Activated naive CD8-positive, alpha-beta T cell treated with anti-CD3 and anti-CD28 coated beads, Interleukin-2, amount 10 ng/mL, durations not matched to agents 7 days and 5 days (primary cell): ENCODE measurements around the gene DBT. TPM values are rescaled to one million over a fixed set of nuclear protein-coding genes. Genes with fewer than 3 reads are reported as not detected.
"Not testable (repeated sequence)": the region's sequence is repeated elsewhere in the genome, so short reads cannot be mapped to it uniquely, and the experiment has no call there.

Experiments used
- ATAC-seq: fragments of 150-1000 bp; cut with Tn5 transposase; one replicate; pipeline ENCODE4 v1.10.0; 2021; ENCODE audit warnings: low read depth, moderate library complexity
- POLR2A ChIA-PET: fragments of 350-600 bp; sonication (Branson Sonifier 250); formaldehyde crosslinking; loops from one replicate; lab custom pipeline; 2021; ENCODE audit warnings: antibody characterized with exemption; lab: Charles Lee
- DNase-seq: peaks from one replicate; pipeline ENCODE4 v3.0.0; 2021
- H3K27ac Mint-ChIP-seq: one replicate; pipeline ENCODE4 v1.8.0; 2022; ENCODE audit warnings: mild to moderate bottlenecking, mixed read lengths
- H3K27me3 Mint-ChIP-seq: one replicate; pipeline ENCODE4 v1.8.0; 2022; ENCODE audit warnings: mild to moderate bottlenecking, moderate library complexity, mixed read lengths
- H3K36me3 Mint-ChIP-seq: one replicate; pipeline ENCODE4 v1.8.0; 2021; ENCODE audit warnings: mild to moderate bottlenecking, mixed read lengths
- H3K4me1 Mint-ChIP-seq: one replicate; pipeline ENCODE4 v1.8.0; 2021; ENCODE audit warnings: mixed read lengths
- H3K4me3 Mint-ChIP-seq: one replicate; pipeline ENCODE4 v1.8.0; 2022; ENCODE audit warnings: mild to moderate bottlenecking, moderate library complexity, mixed read lengths
- H3K9me3 Mint-ChIP-seq: one replicate; pipeline ENCODE4 v1.8.0; 2021; ENCODE audit warnings: mixed read lengths
- total RNA-seq, 2 experiments: library from RNA; stranded (reverse); gene quantifications; one replicate each; pipeline ENCODE4 v1.2.3, GENCODE V29; 2021

DBT gene
- total RNA-seq, 2 experiments from 2014 or later, result 12.2 to 13.4 TPM

DNA sequence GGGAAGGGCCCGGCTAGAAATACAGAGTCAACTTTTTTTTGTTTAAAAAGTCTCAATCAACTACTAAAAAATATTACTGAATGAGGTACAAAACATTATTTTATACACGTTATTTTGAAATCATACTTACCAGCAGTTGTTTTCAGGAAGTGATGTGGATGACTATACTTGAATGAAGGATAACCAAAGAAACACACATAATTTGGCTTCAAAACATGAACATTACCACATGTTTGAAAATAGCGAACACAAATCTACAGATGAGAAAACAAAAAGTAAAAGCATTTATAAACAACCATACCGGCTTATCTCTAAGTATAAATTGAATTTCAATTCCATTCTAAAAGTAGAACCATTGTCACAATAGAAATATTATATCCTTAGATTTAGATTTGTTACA lies 9.0 kb downstream of the DBT start:
- POLR2A ChIA-PET, result no interaction called here
- H3K9me3 Mint-ChIP-seq, result no peaks in the 10 kb centered on the region
- no peak overlapping the region for H3K27ac Mint-ChIP-seq
- H3K4me3 Mint-ChIP-seq, result no peak overlapping the region
- ATAC-seq (no peak), DNase-seq (no peak)
- H3K36me3 Mint-ChIP-seq, result peaks cover 11% of the 10 kb centered on the region
- no peaks in the 10 kb centered on the region for H3K27me3 Mint-ChIP-seq
- H3K4me1 Mint-ChIP-seq, result no peaks in the 10 kb centered on the region

DNA sequence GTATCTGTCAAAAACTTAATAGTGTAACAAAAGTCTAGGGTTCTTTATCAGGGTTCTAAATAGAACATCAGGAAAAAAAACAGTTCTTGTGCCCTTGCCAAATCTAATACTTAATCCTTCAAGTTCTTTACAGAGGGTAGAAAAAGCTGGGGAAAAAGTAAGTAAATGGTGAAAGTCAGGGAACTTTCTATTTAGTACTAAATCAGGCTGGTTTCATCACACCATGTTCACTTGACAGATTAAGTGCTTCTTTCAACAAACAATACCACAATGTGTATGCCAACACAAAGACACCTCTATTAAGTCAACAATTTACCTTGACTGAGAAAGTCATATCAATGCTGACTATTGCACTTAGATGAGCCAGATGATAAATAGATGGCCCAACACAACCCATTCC lies 9.7 kb downstream of the DBT start:
- DNase-seq (no peak), ATAC-seq (no peak)
- no peak overlapping the region for H3K4me3 Mint-ChIP-seq
- no peaks in the 10 kb centered on the region for H3K4me1 Mint-ChIP-seq
- no peaks in the 10 kb centered on the region for H3K27me3 Mint-ChIP-seq
- POLR2A ChIA-PET, result interaction anchor here (0.6 to 1.5 kb wide), 2 partner anchors 9 to 10 kb away, joined by 3 read pairs; partner anchors contain the start of gene DBT
- H3K36me3 Mint-ChIP-seq, result peaks cover 11% of the 10 kb centered on the region
- no peaks in the 10 kb centered on the region for H3K9me3 Mint-ChIP-seq
- no peak overlapping the region for H3K27ac Mint-ChIP-seq

DNA sequence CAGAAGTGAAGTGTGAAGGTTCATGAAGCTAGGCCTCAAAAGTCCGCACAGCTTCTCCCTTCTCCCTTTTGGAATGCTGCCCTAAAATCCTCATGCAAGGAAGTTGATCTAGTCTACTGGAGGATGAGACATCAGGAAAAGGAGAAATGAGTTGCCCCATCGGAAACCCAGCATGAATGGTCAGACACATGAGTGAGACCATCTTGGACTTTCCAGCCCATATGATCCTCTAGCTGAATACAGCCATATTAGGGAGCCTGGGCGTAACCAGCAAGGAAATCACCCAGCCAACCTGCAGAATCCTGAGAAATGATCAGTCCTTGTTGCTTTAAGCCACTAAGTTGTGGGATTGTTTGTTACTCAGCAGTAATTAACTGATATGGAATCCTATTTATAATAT lies 12.5 kb downstream of the DBT start:
- Mint-ChIP-seq H3K27me3 (no peaks in the 10 kb centered on the region), H3K4me3 (no peak overlapping the region), H3K9me3 (no peaks in the 10 kb centered on the region), H3K4me1 (no peaks in the 10 kb centered on the region), H3K36me3 (peaks cover 26% of the 10 kb centered on the region), H3K27ac (no peak overlapping the region)
- no peak for DNase-seq
- ATAC-seq, result no peak
- POLR2A ChIA-PET, result no interaction called here

DNA sequence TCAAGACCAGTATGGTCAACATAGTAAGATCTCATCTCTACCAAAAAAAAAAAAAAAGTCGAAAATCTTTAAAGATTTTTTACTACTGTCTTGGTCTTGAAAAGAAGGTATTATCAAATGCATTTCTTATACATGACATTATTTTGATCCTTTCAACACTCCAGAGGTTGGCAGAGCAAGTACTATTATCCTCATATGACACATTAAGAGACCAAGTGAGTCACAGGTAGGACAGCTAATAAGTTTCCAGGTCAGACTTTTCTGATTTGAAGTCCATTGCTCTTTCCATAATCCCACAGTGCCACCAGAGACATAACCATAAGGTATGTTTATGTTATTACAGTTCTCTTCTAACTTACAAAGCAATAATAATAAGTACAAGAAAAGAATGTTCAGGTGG lies 15.2 kb downstream of the DBT start:
- DNase-seq, result no peak
- no peaks in the 10 kb centered on the region for H3K27me3 Mint-ChIP-seq
- no peaks in the 10 kb centered on the region for H3K4me1 Mint-ChIP-seq
- POLR2A ChIA-PET, result no interaction called here
- no peaks in the 10 kb centered on the region for H3K9me3 Mint-ChIP-seq
- H3K4me3 Mint-ChIP-seq, result no peak overlapping the region
- peaks cover 35% of the 10 kb centered on the region for H3K36me3 Mint-ChIP-seq
- no peak overlapping the region for H3K27ac Mint-ChIP-seq
- no peak for ATAC-seq

DNA sequence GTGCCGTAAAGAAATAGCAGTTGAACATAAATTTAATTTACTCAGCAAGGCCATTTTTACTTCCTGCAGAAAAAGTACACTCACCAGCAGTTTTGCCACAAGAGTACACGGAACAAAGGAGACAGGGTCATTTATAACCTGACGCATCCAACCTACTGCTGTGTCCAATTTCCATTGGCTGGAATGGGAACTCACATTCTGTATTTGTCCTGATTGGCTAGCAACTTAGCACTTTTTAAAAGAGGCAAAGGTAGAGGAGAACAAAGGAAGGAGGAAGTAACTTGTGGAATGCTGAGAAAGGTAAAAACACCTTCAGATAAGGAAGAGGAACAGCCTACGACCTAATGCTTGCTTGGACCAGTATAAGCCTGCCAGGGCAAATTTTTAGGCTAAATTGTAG lies 16.1 kb downstream of the DBT start:
- H3K27ac Mint-ChIP-seq, H3K4me1 Mint-ChIP-seq, DNase-seq, H3K27me3 Mint-ChIP-seq, H3K9me3 Mint-ChIP-seq, H3K4me3 Mint-ChIP-seq, ATAC-seq, POLR2A ChIA-PET: not testable (repeated sequence)
- peaks cover 33% of the 10 kb centered on the region for H3K36me3 Mint-ChIP-seq

DNA sequence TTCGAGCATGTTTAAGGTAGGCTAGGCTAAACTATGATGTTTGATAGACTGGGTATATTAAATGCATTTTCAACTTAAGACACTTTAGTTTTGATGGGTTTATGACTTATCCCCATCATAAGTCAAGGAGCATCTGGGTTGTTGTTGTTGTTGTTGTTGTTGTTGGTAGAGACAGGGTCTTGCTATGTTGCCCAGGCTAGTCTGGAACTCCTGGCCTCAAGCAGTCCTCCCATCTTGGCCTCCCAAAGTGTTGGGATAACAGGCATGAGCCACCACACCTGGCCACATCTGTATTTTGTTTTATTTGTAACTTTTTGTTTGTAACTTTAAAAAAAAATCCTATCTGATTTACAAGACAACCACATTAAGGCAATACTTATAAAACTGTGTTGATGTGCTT lies 17.5 kb downstream of the DBT start:
- no peak for DNase-seq
- H3K27me3 Mint-ChIP-seq, result no peaks in the 10 kb centered on the region
- H3K27ac Mint-ChIP-seq, result no peak overlapping the region
- ATAC-seq, result no peak
- H3K9me3 Mint-ChIP-seq, result no peaks in the 10 kb centered on the region
- POLR2A ChIA-PET, result no interaction called here
- no peak overlapping the region for H3K4me3 Mint-ChIP-seq
- peaks cover 36% of the 10 kb centered on the region for H3K36me3 Mint-ChIP-seq
- H3K4me1 Mint-ChIP-seq, result no peaks in the 10 kb centered on the region

DNA sequence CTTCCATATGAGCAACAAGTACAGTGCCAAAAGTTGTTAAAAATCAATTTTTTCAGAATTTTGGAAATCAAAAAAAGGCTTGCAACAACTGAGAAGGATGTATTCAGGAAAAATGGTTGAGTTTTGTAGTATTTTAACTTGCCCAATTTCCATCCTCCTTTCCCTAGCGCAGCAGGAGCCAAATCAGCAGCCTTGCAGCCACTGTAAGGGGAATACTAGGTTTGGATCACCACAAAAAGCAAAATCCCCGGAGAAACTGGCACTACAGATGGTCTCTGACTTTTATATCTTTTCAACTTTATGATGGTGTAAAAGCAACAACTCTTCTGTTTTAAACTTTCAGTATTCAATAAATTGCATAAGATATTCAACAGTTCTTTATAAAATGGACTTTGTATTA lies 17.9 kb downstream of the DBT start:
- no peak overlapping the region for H3K27ac Mint-ChIP-seq
- no peaks in the 10 kb centered on the region for H3K9me3 Mint-ChIP-seq
- H3K36me3 Mint-ChIP-seq, result peaks cover 36% of the 10 kb centered on the region
- DNase-seq (no peak), ATAC-seq (no peak)
- no peaks in the 10 kb centered on the region for H3K27me3 Mint-ChIP-seq
- H3K4me1 Mint-ChIP-seq, result no peaks in the 10 kb centered on the region
- POLR2A ChIA-PET, result no interaction called here
- no peak overlapping the region for H3K4me3 Mint-ChIP-seq

DNA sequence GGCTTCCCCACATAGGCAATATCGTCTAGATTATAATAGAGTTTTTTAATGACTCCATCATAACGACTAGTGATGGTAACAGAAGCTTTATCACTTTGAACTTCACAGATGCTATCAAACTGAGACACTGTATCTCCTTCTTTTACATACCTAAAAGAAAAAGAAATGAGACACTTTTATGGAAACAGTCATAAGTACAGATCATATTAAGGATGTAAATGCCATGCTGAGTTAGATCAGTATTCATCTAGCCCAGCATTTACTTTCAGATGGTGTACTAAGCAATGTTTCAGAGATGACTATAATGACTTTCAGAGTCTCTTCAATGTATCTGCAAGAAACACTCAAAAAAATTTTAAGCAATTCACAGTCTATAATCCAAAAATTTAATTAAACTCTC lies 18.9 kb downstream of the DBT start:
- POLR2A ChIA-PET, result no interaction called here
- no peak for DNase-seq
- no peak overlapping the region for H3K4me3 Mint-ChIP-seq
- H3K9me3 Mint-ChIP-seq, result no peaks in the 10 kb centered on the region
- H3K27me3 Mint-ChIP-seq, result no peaks in the 10 kb centered on the region
- H3K36me3 Mint-ChIP-seq, result peaks cover 32% of the 10 kb centered on the region
- no peaks in the 10 kb centered on the region for H3K4me1 Mint-ChIP-seq
- no peak overlapping the region for H3K27ac Mint-ChIP-seq
- no peak for ATAC-seq

DNA sequence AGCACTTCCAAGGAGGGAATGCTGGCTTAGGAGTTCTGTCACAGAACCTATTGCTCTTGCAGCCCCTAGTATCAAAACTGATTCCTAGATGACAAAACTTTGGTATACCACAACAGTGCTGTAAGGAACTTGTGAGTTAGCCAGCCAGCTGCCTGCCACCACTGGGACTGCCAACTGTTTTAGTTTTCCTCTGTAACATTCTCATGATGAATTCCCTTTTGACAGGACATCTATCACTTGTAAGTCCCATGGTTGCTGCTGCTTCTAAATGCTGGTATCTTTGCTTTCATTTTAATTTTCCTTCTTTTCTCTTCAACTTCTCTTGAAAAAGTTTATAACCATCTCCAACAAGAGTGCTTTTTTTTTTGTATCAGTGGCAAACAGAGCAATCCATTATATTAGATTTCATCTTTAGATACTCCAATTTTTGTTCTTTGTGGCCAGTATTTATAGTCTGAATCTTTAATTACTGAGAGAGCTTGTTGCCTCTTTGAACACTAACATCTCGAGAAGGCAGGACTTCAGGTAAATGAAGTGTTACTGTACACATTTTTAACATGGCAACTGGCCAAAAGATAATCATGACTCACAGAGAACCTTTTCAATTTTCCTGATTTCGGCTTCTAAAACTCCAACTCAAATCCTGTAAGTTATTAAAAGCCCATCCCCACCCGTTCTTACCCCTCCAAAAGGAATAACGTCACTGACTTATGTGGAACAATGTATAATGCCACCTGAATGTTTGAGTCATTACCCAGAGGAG lies 19.8 kb downstream of the DBT start:
- H3K27me3 Mint-ChIP-seq, result no peaks in the 10 kb centered on the region
- peaks cover 35% of the 10 kb centered on the region for H3K36me3 Mint-ChIP-seq
- no peak for ATAC-seq
- H3K9me3 Mint-ChIP-seq, result no peaks in the 10 kb centered on the region
- no peaks in the 10 kb centered on the region for H3K4me1 Mint-ChIP-seq
- H3K27ac Mint-ChIP-seq, result no peak overlapping the region
- H3K4me3 Mint-ChIP-seq, result no peak overlapping the region
- POLR2A ChIA-PET, result no interaction called here
- no peak for DNase-seq

DNA sequence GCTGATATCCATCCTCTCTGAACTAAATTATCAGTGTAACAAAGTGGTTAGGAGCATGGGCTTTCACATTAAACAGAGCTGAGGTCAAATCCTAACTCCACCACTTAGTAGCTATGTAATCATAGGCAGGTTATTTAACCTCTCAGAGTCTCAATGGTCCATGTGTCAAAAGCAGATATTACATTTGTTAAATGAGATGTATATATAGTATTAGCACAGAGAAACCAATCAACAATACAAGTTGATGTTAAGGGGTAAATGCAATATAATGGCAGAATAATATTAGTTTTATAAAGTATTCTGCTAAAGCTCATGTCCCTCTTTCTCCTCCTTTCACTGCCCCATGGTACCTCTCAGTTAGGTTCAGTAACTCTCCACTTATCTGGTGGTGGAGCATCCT lies 27.2 kb downstream of the DBT start:
- peaks cover 30% of the 10 kb centered on the region for H3K36me3 Mint-ChIP-seq
- no peak overlapping the region for H3K4me3 Mint-ChIP-seq
- H3K27me3 Mint-ChIP-seq, result no peaks in the 10 kb centered on the region
- ATAC-seq (no peak), DNase-seq (no peak)
- H3K4me1 Mint-ChIP-seq, result peaks cover 11% of the 10 kb centered on the region
- POLR2A ChIA-PET, result interaction anchor here (1.0 kb wide), 1 partner anchor 27 kb away, joined by 3 read pairs; the partner anchor contains the start of gene DBT
- peaks cover 1% of the 10 kb centered on the region for H3K9me3 Mint-ChIP-seq
- H3K27ac Mint-ChIP-seq, result no peak overlapping the region

DNA sequence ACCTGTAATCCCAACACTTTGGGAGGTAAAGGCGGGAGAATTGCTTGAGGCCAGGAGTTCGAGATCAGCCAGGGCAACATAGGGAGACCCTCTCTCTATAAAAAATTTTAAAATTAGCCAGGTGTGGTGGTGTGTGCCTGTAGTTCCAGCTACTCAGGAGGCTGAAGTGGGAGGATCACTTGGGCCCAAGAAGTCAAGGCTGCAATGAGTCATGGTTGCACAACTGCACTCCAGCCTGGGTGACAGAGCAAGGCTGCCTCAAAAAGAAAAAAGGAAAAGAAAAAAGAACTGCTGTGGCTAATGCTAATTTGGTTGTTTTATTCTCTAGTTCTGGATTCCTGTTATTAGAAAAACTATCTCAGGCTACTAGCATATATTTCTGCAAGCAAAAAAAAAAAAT lies 29.8 kb downstream of the DBT start:
- Mint-ChIP-seq H3K36me3 (peaks cover 31% of the 10 kb centered on the region), H3K27ac (peak overlapping the region; percentile 3), H3K4me3 (no peak overlapping the region), H3K4me1 (peaks cover 11% of the 10 kb centered on the region), H3K27me3 (no peaks in the 10 kb centered on the region), H3K9me3 (peaks cover 1% of the 10 kb centered on the region)
- no peak for ATAC-seq
- POLR2A ChIA-PET, result no interaction called here
- no peak for DNase-seq

DNA sequence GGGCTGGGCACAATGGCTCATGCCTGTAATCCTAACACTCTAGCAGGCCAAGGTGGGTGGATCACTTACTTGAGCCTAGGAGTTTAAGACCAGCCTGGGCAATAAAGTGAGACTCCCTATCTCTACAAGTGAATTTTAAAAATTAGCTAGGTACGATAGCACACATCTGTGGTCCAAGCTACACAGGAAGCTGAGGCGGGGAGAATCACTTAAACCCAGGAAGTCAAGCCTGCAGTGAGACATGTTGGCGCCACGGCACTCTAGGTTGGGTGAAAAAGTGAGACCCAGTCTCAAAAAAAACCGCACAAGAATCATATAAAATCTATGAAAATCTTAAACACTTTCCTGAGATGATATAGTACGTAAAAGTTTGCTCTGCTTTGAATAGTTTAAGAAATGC lies 30.2 kb downstream of the DBT start:
- peak overlapping the region; percentile 3 for H3K27ac Mint-ChIP-seq
- H3K4me1 Mint-ChIP-seq, result peaks cover 11% of the 10 kb centered on the region
- no peak overlapping the region for H3K4me3 Mint-ChIP-seq
- peaks cover 31% of the 10 kb centered on the region for H3K36me3 Mint-ChIP-seq
- POLR2A ChIA-PET, result no interaction called here
- ATAC-seq (no peak), DNase-seq (no peak)
- H3K27me3 Mint-ChIP-seq, result no peaks in the 10 kb centered on the region
- peaks cover 1% of the 10 kb centered on the region for H3K9me3 Mint-ChIP-seq

DNA sequence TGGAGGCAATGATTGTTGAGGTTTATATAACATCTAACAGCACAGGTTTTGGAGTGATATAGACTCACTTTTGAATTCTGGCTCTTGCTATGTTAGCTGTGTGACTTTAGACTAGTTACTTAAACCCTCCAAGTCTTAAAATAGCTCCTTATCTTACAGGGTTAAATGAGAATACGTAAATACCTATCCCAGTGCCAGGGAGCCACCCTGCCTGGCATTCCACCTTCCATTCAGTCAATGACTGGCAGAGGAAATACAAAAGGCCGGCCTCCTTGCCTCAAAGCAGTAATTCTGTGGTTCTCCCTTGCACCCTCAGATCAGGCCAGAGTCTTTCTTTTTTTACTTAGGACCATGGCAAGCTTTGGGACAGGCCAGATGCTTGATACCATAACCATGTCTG lies 31.8 kb downstream of the DBT start:
- Mint-ChIP-seq H3K4me1 (peaks cover 7% of the 10 kb centered on the region), H3K27me3 (no peaks in the 10 kb centered on the region), H3K27ac (no peak overlapping the region), H3K4me3 (no peak overlapping the region), H3K36me3 (peaks cover 32% of the 10 kb centered on the region), H3K9me3 (peaks cover 1% of the 10 kb centered on the region)
- POLR2A ChIA-PET, result no interaction called here
- ATAC-seq (no peak), DNase-seq (no peak)

DNA sequence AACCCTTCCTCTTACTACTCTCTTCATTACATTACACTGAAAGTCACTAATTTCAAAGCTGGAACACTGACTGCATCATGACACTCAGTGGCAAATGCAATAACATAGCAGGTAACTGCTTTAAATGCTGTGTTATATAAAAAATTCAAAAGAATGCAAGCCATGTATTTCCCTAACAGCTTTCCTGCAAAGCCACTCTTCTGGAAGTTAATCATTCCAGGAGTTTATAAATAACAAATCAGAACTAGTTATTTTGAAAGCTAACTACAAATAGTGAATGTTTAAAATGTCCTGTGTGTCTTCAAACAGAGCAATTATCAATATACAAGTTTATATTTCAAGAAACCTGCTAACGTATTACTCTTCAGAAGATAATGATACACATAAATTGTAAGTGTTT lies 34.5 kb downstream of the DBT start:
- peaks cover 26% of the 10 kb centered on the region for H3K36me3 Mint-ChIP-seq
- H3K4me3 Mint-ChIP-seq, result no peak overlapping the region
- DNase-seq, result no peak
- peaks cover 1% of the 10 kb centered on the region for H3K9me3 Mint-ChIP-seq
- POLR2A ChIA-PET, result no interaction called here
- ATAC-seq, result no peak
- no peaks in the 10 kb centered on the region for H3K27me3 Mint-ChIP-seq
- no peak overlapping the region for H3K27ac Mint-ChIP-seq
- H3K4me1 Mint-ChIP-seq, result peaks cover 5% of the 10 kb centered on the region
